ENCODE data around the gene AGPAT2.

Gene AGPAT2

DNA sequence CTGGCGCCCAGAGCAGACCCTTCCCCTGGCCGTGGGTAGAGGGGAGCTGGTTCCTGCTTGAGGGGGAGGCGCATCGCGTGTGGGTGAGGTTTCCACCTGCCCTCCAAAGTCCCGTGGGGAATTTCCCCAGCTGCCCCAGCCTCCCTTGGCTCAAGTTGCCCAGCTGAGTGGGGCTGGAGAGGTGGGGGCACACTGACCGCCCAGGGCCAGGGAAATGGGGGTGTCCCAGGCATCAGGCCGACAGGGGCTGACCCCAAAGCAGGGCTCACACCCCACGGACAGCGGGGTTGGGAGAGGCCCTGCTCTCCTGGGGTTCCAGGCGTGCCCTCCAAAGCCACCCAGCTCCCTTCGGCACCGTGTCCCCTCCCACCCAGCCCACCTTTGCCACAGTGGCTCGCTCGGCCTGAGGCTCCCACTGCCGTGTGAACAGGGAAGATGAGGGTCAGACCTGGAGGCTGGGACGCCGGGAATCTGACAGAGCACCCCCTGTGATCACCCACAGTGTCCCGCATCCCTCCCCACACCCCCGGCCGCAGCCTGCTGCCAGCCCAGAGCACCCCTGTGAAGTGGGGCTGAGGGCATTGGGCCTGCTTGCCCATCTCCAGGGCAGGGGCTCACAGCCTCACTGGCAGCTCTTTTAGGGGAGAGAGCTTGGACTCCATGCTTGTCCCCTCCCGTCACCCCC is 25.5 kb downstream of the AGPAT2 start:
- Histone ChIP-seq H3K36me3 (no peaks in the 10 kb centered on the region), H3K27ac (no peak overlapping the region), H3K4me1 (ENCODE audit: control insufficient read depth in 1 of 2, insufficient read depth in 1 of 2, low read depth in 1 of 2, low read length in 1 of 2) (peaks cover 4 to 11% of the 10 kb centered on the region in 2 experiments), H3K27me3 (peaks cover 96% of the 10 kb centered on the region), H3K4me3 (ENCODE audit: low read depth in 1 of 2, low read length in 1 of 2) (no peak overlapping the region), H3K9me3 (no peaks in the 10 kb centered on the region)
- TF ChIP-seq, protein P1, sequence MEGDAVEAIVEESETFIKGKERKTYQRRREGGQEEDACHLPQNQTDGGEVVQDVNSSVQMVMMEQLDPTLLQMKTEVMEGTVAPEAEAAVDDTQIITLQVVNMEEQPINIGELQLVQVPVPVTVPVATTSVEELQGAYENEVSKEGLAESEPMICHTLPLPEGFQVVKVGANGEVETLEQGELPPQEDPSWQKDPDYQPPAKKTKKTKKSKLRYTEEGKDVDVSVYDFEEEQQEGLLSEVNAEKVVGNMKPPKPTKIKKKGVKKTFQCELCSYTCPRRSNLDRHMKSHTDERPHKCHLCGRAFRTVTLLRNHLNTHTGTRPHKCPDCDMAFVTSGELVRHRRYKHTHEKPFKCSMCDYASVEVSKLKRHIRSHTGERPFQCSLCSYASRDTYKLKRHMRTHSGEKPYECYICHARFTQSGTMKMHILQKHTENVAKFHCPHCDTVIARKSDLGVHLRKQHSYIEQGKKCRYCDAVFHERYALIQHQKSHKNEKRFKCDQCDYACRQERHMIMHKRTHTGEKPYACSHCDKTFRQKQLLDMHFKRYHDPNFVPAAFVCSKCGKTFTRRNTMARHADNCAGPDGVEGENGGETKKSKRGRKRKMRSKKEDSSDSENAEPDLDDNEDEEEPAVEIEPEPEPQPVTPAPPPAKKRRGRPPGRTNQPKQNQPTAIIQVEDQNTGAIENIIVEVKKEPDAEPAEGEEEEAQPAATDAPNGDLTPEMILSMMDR (IDR thresholded peaks at IDR 0.05): no peak

DNA sequence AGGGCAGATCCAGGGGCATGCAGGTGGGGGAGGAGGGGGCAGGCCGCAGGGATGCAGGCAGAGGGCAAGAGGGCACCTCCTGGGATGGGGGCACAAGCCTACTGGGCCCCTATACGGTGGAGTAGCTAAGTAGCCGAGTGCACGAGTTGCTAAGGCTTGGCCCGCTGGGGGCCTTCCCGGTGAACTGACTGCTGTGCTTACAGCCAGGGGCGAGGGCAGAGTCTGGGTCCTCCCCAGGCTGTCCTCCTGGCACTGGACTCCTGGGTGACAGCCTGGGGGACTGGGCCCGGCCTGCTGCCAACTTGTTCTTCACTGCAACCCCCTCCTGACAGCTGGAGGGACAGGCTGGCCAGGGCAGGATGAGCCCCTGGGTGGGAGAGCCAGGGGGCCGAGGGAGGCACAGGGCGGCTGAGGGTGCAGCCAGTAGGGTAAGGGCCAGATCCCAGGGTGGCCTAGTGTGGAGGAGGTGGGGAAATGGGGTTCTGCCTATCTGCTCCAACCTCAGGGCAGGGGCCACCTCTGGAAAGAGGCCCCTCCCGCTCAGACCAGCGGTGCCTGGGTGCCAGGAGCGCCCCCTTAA is 26.2 kb downstream of the AGPAT2 start:
- H3K27me3 ChIP-seq: peaks cover 96% of the 10 kb centered on the region
- no peak overlapping the region for H3K27ac ChIP-seq

DNA sequence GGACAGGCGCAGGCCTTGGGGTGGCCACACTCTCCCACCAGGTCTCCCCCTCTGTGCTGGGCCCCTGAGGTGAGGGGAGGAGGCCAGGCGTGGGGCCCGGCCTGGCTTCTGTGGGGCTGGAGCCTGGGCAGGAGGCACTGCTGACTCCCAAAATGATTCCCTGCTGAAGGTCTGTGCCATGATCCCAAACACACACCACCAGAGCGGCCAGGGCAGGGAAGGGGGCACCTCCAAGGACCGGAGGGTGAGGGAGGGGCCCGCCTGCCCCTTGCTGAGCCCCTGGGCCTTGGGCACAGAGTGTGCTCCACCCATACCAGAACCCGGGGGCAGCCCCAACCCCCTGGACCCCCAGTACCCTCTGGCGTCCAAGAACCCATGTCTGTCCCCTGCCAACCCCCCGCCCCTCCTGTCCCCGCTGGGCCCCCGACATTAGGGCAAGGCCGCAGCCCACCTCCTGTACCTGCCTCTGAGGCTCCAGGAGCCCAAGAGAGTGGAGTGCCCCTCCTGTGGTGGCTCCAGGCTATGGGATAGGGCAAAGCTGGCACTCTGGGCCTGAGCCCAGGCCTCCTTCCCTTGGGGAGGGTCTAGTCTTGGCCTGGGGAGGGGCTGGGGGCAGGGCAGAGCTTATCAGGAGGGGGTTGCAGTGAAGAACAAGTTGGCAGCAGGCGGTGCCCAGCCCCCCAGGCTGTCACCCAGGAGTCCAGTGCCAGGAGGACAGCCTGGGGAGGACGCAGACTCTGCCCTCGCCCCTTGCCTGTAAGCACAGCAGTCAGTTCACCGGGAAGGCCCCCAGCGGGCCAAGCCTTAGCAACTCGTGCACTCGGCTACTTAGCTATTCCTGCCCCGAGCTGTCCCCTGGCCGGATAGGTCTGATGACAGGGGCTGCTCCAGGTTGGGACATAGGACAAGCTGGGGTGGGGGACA is 27.1 kb downstream of the AGPAT2 start:
- Histone ChIP-seq H3K27ac (no peak overlapping the region), H3K27me3 (peaks cover 100% of the 10 kb centered on the region), H3K9me3 (no peaks in the 10 kb centered on the region), H3K36me3 (no peaks in the 10 kb centered on the region), H3K4me1 (ENCODE audit: control insufficient read depth in 1 of 2, insufficient read depth in 1 of 2, low read depth in 1 of 2, low read length in 1 of 2) (peaks cover under 1 to 2% of the 10 kb centered on the region in 2 experiments), H3K4me3 (ENCODE audit: low read depth in 1 of 2, low read length in 1 of 2) (no peak overlapping the region)
- TF ChIP-seq, protein P1 (IDR thresholded peaks at IDR 0.05): no peak

More for the DNA sequence above, 26.2 kb downstream of the AGPAT2 start:
- H3K9me3 ChIP-seq: no peaks in the 10 kb centered on the region
- peaks cover 4 to 5% of the 10 kb centered on the region in 2 experiments for H3K4me1 ChIP-seq (ENCODE audit: control insufficient read depth in 1 of 2, insufficient read depth in 1 of 2, low read depth in 1 of 2, low read length in 1 of 2)
- no peak overlapping the region for H3K4me3 ChIP-seq (ENCODE audit: low read depth in 1 of 2, low read length in 1 of 2)
- no peaks in the 10 kb centered on the region for H3K36me3 ChIP-seq
- TF ChIP-seq, protein P1 (IDR thresholded peaks at IDR 0.05): no peak

DNA sequence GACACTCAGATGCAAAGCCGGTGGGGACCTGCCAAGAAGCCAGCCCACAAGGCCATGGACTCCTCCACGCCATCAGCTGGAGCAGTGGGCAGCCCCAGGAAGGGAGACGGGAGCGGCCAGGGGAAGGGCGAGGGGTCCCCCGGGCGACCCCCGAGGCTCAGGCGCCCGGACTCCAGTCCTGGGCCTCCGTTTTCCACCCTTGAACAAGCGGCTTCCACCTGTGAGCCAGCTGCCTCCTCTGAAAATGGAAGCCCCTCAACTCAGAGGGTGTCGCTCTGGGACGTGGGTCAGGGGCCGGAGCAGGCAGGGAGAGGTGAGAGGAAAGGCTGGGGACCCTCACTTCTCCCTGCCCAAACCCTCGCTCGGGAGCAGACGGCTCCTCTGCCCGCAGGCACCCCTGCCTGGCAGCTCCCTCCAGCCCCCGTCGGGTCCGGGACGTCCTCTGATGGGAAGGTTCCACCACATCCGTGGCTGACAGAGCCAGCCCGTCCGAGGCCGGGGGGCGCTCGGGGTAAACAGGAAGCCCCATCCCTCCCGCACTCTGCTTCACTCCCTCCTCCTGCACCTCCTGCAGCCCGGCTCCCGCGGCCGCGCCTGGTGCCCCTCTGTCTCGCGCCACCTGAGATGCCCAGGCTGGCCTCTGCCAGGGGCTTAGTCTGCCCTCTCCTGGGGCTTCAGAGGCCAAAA is 28.3 kb downstream of the AGPAT2 start:
- Histone ChIP-seq H3K27ac (no peak overlapping the region), H3K36me3 (no peaks in the 10 kb centered on the region), H3K4me1 (ENCODE audit: control insufficient read depth in 1 of 2, insufficient read depth in 1 of 2, low read depth in 1 of 2, low read length in 1 of 2) (no peaks in the 10 kb centered on the region), H3K4me3 (ENCODE audit: low read depth in 1 of 2, low read length in 1 of 2) (no peak overlapping the region), H3K27me3 (peaks cover 100% of the 10 kb centered on the region), H3K9me3 (no peaks in the 10 kb centered on the region)
- TF ChIP-seq, protein P1 (IDR thresholded peaks at IDR 0.05): no peak
